ENCODE results near the gene BORCS6.

BORCS6 gene

DNA sequence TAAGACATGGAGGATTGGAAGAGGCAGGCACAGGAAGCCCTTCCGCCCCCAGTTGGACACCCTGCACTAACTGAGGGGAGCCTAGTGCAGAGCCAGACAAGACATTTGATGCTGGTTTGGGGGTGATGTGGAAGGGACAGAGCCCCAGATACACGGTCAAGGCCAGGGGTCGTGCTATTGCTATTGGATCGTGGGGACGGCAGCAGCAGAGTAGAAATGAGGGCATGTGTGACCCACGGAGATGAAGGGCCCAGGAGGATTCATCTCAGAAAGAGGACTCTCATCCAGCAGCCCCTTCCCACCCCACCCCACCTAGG is 25.2 kb downstream of the BORCS6 start:
- no peak overlapping the region for H3K27ac ChIP-seq (ENCODE audit: low read depth, low read length)

DNA sequence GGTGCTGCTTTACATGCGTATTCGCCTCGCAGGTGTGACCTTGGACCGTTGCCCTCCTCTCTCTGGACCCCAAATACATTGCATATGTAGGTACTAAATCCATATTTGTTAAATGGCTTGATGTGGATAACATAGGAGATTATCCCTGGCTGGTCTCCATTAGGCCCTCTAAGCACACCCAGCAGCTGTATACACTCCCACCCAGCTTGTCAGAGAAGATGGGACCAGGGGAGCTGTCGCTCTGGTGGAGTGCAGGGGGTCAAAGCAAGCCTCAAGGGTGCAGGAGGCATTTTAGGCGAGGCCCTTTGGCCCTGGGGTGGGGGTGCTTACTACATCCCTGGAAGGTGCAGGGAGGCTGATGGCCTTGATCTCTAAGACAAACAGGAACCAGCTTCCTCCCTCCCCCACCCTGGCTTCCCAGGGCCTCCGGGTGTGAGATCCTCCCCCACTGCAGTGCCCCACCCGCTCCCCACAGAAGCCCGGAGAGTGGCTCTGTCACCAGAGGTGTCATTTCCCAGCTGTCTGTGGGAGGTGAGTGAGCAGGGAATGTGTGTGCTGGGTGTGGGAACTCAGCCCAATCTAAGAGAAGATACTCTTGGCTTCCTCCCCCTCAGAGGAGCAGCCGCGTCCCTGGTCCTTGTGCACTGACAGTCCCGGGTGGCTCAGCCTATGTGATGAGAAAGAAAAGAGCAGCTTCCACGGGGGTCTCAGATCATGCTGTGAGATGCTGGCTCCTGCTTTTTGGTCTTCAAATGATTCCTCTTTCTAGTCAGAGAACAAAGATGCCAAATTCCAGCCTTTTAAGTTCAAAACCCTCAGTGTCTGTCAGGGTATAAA is 25.8 kb downstream of the BORCS6 start:
- peaks cover 29% of the 10 kb centered on the region for H3K4me1 ChIP-seq (ENCODE audit: control insufficient read depth, insufficient read depth, low read length)
- H3K36me3 ChIP-seq (ENCODE audit: control insufficient read depth, insufficient read depth, low read length) = peaks cover 20% of the 10 kb centered on the region
- peak overlapping the region; percentile 80 for H3K4me3 ChIP-seq (ENCODE audit: low read depth, low read length)

More for the DNA sequence above, 25.2 kb downstream of the BORCS6 start:
- Histone ChIP-seq H3K4me3 (ENCODE audit: low read depth, low read length) (no peak overlapping the region; the same call in 1 of the 2 replicates), H3K27me3 (ENCODE audit: control insufficient read depth, insufficient read depth, low read length) (no peaks in the 10 kb centered on the region), H3K4me1 (ENCODE audit: control insufficient read depth, insufficient read depth, low read length) (peaks cover 29% of the 10 kb centered on the region), H3K9me3 (ENCODE audit: control insufficient read depth, insufficient read depth, low read depth, low read length) (no peaks in the 10 kb centered on the region), H3K9ac (ENCODE audit: low read length) (peak overlapping the region; percentile 51), H3K36me3 (ENCODE audit: control insufficient read depth, insufficient read depth, low read length) (peaks cover 15% of the 10 kb centered on the region)

DNA sequence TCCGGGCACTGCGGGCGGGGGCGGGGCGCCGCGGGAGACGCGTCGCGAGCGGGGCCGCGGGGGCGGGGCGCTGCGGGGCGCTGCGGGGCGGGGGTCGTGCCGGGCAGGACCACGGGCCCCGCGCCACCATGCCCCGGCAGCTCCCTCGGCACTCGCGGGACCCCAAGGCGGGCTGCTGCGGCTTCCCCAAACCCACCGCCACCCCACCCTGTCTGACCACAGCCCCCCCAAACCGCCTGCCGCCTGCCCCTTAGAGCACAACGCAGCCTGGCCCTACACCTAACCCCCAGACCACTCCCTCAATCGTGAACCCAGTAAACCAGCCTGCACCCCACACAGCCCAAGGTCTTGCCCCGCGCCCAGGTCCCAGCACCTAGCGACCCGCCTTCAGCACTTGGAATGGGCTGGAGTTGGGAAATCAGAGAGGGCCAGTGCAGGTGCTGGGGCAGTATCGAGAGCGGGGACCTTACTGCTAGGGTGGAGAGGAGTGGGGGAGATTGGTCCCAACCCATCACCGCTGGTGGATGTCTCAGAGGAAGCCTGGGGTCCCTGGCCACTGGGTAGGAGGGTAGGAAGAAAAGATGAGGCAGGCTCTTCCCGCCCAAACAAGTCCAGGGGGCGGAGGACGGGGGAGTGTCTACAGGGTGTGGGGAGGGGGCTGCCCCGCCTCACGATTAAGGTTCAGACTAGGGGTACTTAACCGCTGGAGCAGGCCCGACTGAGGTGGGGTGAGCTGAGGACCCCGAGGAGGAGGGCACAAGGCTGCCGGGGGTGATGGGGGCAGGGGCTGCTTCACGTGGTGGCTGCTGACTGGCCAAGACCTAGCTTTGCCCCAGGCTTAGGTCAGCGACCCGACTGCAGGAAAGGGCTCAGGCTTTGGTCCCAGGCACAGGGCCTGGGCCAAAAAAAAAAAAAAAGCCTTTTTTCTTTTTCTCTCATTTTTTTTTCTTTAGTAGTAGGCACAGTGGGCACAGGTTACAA is 26.7 kb downstream of the BORCS6 start:
- Histone ChIP-seq H3K36me3 (ENCODE audit: control insufficient read depth, insufficient read depth, low read length) (peaks cover 21% of the 10 kb centered on the region), H3K27me3 (ENCODE audit: control insufficient read depth, insufficient read depth, low read length) (no peaks in the 10 kb centered on the region), H3K9ac (ENCODE audit: low read length) (peak overlapping the region; percentile 89), H3K27ac (ENCODE audit: low read depth, low read length) (peak overlapping the region; percentile 77), H3K9me3 (ENCODE audit: control insufficient read depth, insufficient read depth, low read depth, low read length) (no peaks in the 10 kb centered on the region), H3K4me3 (ENCODE audit: low read depth, low read length) (peak overlapping the region; percentile 80), H3K4me1 (ENCODE audit: control insufficient read depth, insufficient read depth, low read length) (peaks cover 29% of the 10 kb centered on the region)

More for the DNA sequence above, 25.8 kb downstream of the BORCS6 start:
- Histone ChIP-seq H3K27ac (ENCODE audit: low read depth, low read length) (peak overlapping the region; percentile 77), H3K27me3 (ENCODE audit: control insufficient read depth, insufficient read depth, low read length) (no peaks in the 10 kb centered on the region), H3K9ac (ENCODE audit: low read length) (peak overlapping the region; percentile 89), H3K9me3 (ENCODE audit: control insufficient read depth, insufficient read depth, low read depth, low read length) (no peaks in the 10 kb centered on the region)

DNA sequence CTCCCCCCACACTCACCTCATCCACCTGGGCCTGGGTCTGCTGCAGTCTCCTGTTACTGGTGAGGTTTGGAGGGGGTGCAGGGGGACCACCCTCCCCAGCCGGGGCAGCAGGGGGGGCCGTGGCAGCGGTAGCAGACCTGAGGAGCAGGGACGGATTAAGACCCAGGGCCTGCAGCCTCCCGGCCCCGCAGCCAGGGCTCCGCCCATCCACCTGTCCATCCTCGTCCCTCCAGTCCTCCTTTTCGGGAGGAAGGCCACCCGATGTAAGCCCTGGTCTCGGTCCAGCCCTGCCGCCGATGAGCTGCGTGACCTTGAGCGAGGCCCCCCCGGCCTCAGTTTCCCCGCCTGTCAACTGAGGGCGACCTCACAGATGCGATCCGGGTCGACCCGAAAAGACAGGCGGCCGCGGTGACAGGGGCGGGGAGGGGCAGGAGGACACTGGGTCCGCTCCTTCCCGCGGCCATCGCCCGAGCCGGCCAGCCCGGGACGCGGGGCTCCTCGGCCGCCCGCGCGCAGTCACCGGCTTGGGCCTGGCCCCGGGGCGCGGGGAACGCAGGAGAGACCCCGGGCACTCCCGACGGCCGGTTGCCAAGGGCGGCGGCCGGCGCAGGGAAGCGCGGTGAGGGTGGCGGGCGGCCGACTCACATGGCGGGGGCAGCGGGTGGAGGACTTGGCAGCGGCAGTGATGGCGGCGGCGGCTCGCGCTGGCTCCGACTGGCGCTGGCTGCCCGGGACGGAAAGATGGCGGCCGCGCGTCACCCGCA is 27.6 kb downstream of the BORCS6 start, which contains the start of gene VAMP2:
Gene VAMP2, minus strand, starts transcription at position 716 of the 764 bp plus-strand sequence. Its CDS starts 69 bp downstream, at position 647.
- H3K9ac ChIP-seq (ENCODE audit: low read length) = peak within 1 kb of the TSS; percentile 89
- H3K27ac ChIP-seq (ENCODE audit: low read depth, low read length) = peak within 1 kb of the TSS; percentile 77
- peaks cover 29% of the 10 kb centered on the region for H3K4me1 ChIP-seq (ENCODE audit: control insufficient read depth, insufficient read depth, low read length)
- peak within 1 kb of the TSS; percentile 80 for H3K4me3 ChIP-seq (ENCODE audit: low read depth, low read length)
- H3K27me3 ChIP-seq (ENCODE audit: control insufficient read depth, insufficient read depth, low read length) = no peaks in the 10 kb centered on the region
- H3K36me3 ChIP-seq (ENCODE audit: control insufficient read depth, insufficient read depth, low read length) = peaks cover 21% of the 10 kb centered on the region
- H3K9me3 ChIP-seq (ENCODE audit: control insufficient read depth, insufficient read depth, low read depth, low read length) = no peaks in the 10 kb centered on the region

DNA sequence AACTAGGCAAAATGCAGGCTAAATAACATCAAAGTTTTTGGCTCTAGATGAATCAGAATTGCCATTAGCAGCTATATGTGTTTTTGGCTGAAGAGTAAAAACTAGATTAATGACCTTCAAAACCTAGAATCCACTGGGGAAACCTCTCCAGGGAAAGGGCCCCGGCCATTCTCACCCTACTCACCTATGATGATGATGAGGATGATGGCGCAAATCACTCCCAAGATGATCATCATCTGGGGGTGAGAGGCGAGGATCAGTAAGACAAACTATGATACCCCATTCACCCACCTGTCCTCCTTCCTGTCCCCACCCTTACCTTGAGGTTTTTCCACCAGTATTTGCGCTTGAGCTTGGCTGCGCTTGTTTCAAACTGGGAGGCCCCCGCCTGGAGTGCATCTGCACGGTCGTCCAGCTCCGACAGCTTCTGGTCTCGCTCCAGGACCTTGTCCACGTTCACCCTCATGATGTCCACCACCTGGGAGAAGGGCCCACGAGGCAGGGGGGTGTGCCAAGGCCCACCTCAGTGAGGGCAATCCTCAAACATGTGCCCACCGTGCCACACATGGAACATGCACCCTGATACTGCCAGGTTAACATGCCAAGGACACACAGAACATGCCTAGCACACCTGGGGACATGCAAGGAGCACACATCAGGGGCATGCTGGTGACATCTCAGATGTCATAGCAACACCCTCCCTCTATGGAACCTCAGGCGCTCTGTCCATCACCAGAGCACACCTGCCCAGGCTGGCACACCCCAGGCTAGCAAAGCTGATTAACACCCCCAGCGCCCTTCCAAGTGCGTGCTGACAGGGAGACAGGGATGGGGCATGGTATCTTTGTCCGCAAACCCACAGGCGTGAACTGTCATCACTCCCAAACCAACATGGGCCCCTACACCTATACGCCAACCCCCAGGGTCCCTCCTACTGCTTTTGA is 28.4 kb downstream of the BORCS6 start:
- Histone ChIP-seq H3K4me3 (ENCODE audit: low read depth, low read length) (peak overlapping the region; percentile 80), H3K36me3 (ENCODE audit: control insufficient read depth, insufficient read depth, low read length) (peaks cover 21% of the 10 kb centered on the region), H3K27me3 (ENCODE audit: control insufficient read depth, insufficient read depth, low read length) (no peaks in the 10 kb centered on the region), H3K27ac (ENCODE audit: low read depth, low read length) (no peak overlapping the region), H3K9me3 (ENCODE audit: control insufficient read depth, insufficient read depth, low read depth, low read length) (no peaks in the 10 kb centered on the region), H3K9ac (ENCODE audit: low read length) (peak overlapping the region; percentile 87), H3K4me1 (ENCODE audit: control insufficient read depth, insufficient read depth, low read length) (peaks cover 29% of the 10 kb centered on the region)

DNA sequence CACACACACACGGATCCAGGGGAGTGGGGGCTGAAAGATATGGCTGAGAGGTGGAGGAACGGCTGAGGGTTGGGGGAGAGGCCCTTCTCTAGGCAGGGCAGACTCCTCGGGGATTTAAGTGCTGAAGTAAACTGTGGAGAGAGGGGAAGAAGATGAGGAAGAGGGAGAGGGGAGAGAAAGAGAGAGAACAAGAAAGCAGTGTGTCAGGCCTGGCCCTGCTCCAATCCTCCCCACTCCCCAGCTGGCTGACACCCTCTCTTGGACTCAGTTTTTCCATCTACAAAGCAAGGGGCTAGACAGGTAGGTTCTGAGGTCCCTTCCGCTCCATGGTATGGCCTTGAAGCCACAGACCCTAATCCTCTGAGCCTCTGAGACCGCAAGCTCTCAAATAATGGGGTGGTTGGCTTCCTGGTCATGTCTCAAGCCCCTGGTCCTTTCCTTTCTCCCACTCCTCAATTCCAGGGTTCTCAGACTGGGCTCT is 29.2 kb downstream of the BORCS6 start:
- H3K9me3 ChIP-seq (ENCODE audit: control insufficient read depth, insufficient read depth, low read depth, low read length) = no peaks in the 10 kb centered on the region
- H3K4me1 ChIP-seq (ENCODE audit: control insufficient read depth, insufficient read depth, low read length) = peaks cover 30% of the 10 kb centered on the region
- no peaks in the 10 kb centered on the region for H3K27me3 ChIP-seq (ENCODE audit: control insufficient read depth, insufficient read depth, low read length)
- no peak overlapping the region for H3K9ac ChIP-seq (ENCODE audit: low read length)
- H3K36me3 ChIP-seq (ENCODE audit: control insufficient read depth, insufficient read depth, low read length) = peaks cover 21% of the 10 kb centered on the region
- no peak overlapping the region for H3K4me3 ChIP-seq (ENCODE audit: low read depth, low read length)
- no peak overlapping the region for H3K27ac ChIP-seq (ENCODE audit: low read depth, low read length)

DNA sequence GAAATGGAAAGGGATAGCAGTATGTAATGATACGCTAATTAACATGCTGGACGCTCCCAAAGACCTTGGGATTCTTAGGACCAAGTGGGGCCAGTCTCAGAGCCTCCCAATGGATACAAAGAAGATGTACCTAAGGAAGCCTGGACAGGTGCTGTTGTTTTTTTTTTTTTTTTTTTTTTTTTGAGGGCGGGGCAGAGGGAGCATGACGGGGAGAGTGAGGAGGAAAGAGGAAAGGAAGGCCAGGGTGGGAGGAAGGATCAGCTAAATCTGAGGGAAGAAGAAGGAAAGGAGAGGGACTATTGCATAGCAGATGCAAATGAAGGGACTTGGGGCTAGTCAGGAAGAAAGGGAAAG is 29.8 kb downstream of the BORCS6 start:
- Histone ChIP-seq H3K36me3 (ENCODE audit: control insufficient read depth, insufficient read depth, low read length) (peaks cover 21% of the 10 kb centered on the region), H3K9ac (ENCODE audit: low read length) (no peak overlapping the region), H3K4me1 (ENCODE audit: control insufficient read depth, insufficient read depth, low read length) (peaks cover 35% of the 10 kb centered on the region), H3K27me3 (ENCODE audit: control insufficient read depth, insufficient read depth, low read length) (no peaks in the 10 kb centered on the region), H3K4me3 (ENCODE audit: low read depth, low read length) (no peak overlapping the region), H3K27ac (ENCODE audit: low read depth, low read length) (no peak overlapping the region), H3K9me3 (ENCODE audit: control insufficient read depth, insufficient read depth, low read depth, low read length) (no peaks in the 10 kb centered on the region)

DNA sequence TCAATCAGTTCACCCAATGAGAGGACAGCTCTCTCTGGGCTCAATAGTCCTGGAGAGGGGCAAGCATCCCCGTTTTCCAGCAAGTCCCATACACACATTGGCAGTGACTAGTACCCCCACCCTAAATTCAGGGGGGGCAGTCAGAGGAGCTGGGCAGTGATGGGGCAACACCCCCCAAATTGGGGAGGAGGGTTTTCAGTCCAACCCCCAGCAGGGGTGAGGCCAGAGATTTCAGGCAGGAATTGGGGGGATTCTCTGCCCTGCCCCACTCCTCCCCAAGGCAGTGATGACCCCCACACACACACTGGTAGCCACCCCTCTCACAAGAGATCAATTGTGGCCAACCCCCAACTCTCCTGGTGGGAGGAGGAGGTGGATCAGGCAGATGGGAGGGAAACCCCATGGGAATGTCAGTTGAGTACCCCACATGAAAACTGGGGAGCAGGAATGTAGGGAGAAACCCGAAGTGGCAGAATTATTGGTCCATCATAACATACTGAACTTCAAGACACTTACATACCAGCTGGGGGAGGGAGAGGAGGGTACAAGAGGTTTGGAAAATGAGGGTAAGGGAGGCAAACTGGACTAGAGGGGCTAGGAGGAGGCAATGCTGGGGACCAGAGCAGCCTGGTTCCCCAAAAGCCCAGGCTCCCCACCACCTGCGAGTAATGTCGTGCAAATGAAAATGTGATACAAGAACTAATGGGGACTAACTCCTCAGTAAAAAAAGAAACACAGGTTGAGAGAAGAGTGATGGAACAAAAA is 30.3 kb downstream of the BORCS6 start:
- H3K4me3 ChIP-seq (ENCODE audit: low read depth, low read length) = no peak overlapping the region
- no peak overlapping the region for H3K27ac ChIP-seq (ENCODE audit: low read depth, low read length)
- H3K9me3 ChIP-seq (ENCODE audit: control insufficient read depth, insufficient read depth, low read depth, low read length) = no peaks in the 10 kb centered on the region
- peaks cover 35% of the 10 kb centered on the region for H3K4me1 ChIP-seq (ENCODE audit: control insufficient read depth, insufficient read depth, low read length)
- peaks cover 21% of the 10 kb centered on the region for H3K36me3 ChIP-seq (ENCODE audit: control insufficient read depth, insufficient read depth, low read length)
- H3K9ac ChIP-seq (ENCODE audit: low read length) = no peak overlapping the region
- no peaks in the 10 kb centered on the region for H3K27me3 ChIP-seq (ENCODE audit: control insufficient read depth, insufficient read depth, low read length)

DNA sequence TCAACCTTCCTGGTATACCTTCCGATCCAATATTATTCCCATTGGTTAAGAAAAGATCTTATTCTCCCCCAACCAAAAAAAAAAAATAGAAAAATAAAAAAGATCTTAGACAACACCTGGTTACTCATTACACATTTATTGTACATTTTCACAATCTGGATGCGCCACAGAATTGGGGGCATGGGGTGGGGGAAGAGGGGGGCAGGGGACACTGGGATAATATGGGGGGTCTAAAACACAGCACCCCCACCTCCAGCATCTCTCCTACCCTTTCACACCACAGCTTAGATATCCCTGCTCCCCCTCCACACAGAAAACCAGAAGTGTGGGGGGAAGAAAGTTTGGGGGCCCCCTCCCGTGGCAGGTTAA is 31.0 kb downstream of the BORCS6 start:
- H3K36me3 ChIP-seq (ENCODE audit: control insufficient read depth, insufficient read depth, low read length) = peaks cover 21% of the 10 kb centered on the region
- no peaks in the 10 kb centered on the region for H3K27me3 ChIP-seq (ENCODE audit: control insufficient read depth, insufficient read depth, low read length)
- H3K27ac ChIP-seq (ENCODE audit: low read depth, low read length) = no peak overlapping the region
- H3K4me1 ChIP-seq (ENCODE audit: control insufficient read depth, insufficient read depth, low read length) = peaks cover 31% of the 10 kb centered on the region
- no peak overlapping the region for H3K4me3 ChIP-seq (ENCODE audit: low read depth, low read length)
- H3K9me3 ChIP-seq (ENCODE audit: control insufficient read depth, insufficient read depth, low read depth, low read length) = no peaks in the 10 kb centered on the region
- H3K9ac ChIP-seq (ENCODE audit: low read length) = no peak overlapping the region
